Islet of Langerhans (tissue), 1 donor: Measurements from ENCODE around the gene RPLP1.
A peak's percentile ranks its signal among the peaks of the same experiment; 100 is the strongest.

ENCODE experiments used
- FAIRE-seq: peaks from one replicate; lab custom pipeline; 2011; peaks lifted over from hg19 to GRCh38; lab: Jason Lieb, UNC

Gene RPLP1

DNA sequence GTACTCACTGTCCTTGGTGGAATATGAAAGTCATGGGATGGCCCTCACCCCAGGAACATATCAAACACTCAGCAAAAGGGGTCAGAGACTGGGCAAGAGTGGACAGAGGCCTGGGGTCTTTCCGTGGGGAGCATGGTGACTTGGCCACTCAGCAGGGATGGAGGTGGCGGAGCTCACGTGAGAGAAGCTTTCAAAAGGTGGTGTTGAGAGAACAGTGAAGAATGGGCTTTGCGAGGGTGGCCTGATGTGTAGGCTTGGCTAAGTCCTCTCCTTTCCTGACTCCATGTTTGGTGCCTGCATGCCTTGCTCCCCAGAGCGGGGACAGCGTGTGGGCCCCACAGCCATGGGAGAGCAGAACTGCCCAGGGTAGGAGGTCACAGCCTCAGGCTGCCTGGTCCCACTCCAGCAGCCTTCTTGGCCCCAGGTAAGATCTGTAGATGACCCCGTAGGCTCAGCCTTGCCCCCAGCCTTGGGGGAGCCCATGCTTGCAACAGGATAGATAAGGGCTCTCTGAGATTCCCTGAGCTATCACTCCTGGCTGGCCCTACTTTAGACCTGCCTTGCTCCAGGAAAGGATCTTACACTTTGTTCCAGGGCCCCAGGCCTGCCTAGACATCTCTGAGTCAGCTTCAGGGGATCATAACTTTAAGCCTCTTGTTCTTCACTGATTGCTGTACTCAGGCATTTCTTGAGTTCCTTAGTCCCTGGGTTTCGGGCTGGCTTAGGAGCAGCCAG is 17.0 kb downstream of the RPLP1 start:
- FAIRE-seq = no peak

DNA sequence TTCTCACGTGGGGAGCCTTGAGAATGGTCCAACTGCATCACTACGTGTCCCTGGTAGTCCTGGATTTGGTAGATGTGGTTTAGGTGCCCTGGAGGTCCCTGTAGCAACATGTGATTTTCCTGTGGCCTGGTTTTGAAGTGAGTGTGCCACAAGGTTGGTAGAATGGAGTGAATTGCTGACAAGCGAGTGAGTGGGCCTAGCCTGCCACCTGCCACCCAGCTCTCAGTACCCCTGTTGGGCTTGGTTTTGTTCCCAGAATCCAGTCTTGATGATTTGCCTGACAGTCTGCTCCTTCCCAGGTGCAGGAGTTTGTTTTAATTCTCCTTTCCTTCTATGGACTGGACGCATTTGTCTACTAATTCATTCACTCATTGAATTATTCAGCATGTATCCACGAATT is 19.4 kb downstream of the RPLP1 start:
- FAIRE-seq = no peak

GRCh38 chr15:69472562-69472961 is 19.9 kb downstream of the RPLP1 start:
- FAIRE-seq = no peak

GRCh38 chr15:69474291-69474690 is 21.7 kb downstream of the RPLP1 start:
- no peak for FAIRE-seq

- FAIRE-seq = no peak
Observed at GRCh38 chr15:69474846-69475455, 22.3 kb downstream of the RPLP1 start.

DNA sequence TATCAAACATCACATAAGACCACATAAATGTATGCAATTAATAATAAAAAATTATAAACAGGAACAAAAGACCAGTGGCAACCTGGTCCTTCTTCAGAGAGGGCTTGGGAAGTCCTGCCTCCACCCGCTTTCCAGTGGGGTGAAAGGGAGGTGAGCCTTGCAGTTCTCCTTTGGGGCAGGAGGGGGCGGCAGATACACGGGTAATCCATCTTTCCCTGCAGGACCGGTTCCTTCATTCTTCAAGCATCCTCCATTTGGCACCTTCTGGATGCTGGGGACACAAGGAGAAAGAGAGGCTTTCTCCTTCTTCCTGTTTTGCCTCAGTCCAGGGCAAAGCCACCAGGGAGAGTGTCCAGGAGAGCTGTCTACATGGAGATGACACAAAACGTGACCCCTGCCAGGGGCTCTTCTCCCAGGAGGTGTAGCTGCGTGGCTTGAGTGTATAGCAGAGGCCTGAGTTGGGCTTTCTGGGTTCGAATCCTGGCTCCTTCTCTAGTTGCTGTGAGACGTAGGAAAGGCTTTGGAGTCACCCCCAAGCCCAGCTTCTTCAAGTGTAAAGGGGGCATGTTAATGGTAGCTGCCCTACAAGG is 23.2 kb downstream of the RPLP1 start:
- FAIRE-seq = no peak

GRCh38 chr15:69476704-69477473 is 24.3 kb downstream of the RPLP1 start:
- FAIRE-seq = no peak

- FAIRE-seq = no peak
Observed at GRCh38 chr15:69478259-69478781, 25.7 kb downstream of the RPLP1 start.

DNA sequence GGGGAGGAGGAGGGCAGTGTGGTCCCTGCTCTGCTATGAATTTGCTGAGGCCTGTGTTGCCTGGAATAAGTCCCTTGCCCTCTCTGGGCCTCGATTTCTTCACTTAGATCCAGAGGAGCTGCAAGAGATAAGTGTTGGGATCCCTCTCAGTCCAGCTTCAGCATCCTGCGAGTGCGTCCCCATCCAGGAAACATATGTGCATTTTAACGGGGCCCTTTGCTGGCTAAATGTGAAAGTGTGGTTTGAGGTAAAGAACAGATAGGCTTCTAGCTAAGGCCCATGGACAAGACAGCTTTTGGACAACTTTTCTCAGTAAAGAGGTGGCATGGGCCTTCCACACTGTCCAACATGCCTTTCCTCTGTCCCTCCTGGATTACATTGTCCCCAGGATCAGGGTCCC is 26.5 kb downstream of the RPLP1 start:
- no peak for FAIRE-seq

- FAIRE-seq = no peak
Observed at GRCh38 chr15:69479971-69480370, 27.4 kb downstream of the RPLP1 start.

GRCh38 chr15:69480932-69481331 is 28.3 kb downstream of the RPLP1 start:
- no peak for FAIRE-seq

DNA sequence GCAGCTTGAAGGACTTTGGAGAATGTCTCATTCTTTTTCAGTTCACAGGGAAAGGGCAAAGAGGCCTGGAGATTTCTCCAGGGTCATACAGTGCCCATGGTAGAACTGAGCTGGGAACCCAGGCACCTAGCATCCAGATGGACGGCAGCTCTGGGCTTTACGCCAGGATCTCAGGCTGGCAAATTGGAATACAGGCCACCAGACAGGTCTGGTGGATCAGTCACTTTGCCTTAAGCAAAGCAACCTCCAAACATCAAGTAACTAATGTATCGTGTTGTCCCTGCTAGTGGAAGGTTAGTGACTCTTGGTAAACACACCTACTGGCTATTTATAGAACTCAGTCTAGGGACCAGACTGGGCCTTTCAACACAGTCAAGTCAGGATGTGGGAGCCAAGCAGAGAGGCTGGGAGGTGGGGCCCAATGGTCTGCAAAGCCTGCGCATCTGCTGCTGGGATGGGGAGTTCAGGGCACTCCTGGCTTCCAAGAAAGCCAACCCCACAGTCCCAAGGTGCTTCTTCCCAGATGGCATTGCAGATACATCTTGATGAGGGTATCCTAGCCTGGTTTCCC is 30.2 kb downstream of the RPLP1 start:
- FAIRE-seq = peak; percentile 55

- FAIRE-seq = no peak
Observed at GRCh38 chr15:69484837-69485236, 32.2 kb downstream of the RPLP1 start.

DNA sequence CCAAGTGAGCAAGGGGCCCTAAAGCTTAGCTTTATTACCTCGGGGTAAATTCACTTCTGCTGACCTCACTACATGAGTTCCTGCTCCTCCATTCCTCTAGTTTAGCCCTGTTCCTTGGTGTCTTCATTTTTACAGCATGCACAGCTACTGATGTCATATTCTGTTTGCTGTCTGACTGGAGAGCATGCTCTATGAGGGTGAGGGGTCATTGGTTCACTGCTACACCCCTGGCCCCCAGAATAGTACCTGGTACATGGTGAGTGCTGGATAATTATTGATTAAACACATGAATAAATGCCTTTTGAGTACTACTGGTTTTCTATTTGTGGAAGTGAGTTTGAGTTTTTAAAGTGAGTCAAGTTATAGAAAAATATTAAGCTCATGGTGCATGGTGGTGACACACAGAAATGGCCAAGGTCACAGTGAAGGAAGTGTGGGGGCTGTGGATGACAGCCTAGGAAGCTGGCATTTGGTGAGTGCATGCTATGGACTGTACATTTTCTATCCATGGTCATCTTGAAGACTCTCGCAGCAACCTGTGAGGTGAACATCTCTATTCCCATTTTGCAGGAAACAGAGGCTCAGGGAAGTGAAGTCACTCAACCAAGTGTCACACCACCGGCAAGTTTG is 34.0 kb downstream of the RPLP1 start:
- FAIRE-seq = no peak

GRCh38 chr15:69489073-69489571 is 36.5 kb downstream of the RPLP1 start:
- no peak for FAIRE-seq

- FAIRE-seq = no peak
Observed at GRCh38 chr15:69490356-69491037, 37.9 kb downstream of the RPLP1 start.

- FAIRE-seq = no peak
Observed at GRCh38 chr15:69491038-69491505, 38.5 kb downstream of the RPLP1 start.

DNA sequence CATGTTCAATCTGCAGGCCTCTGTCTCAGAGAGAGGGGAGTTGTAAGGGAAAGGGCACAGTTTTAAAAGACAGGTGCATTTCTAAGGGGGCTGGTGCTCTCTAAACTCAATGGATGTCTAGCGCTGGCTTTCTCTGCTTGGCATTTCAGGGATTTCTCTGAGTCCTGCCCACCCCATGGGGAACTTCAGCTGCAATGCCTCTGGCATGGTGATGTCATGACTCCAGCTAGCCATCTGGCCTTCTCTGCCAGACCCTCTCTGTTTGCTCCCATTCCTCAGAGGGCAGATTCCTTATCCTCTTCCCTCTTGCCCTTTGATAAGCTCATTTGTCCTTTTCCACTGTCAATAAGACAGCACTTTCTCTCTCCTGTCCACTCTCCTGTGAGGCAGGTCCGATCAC is 40.8 kb downstream of the RPLP1 start:
- FAIRE-seq = no peak

GRCh38 chr15:69496001-69496400 is 43.4 kb downstream of the RPLP1 start:
- FAIRE-seq = no peak

DNA sequence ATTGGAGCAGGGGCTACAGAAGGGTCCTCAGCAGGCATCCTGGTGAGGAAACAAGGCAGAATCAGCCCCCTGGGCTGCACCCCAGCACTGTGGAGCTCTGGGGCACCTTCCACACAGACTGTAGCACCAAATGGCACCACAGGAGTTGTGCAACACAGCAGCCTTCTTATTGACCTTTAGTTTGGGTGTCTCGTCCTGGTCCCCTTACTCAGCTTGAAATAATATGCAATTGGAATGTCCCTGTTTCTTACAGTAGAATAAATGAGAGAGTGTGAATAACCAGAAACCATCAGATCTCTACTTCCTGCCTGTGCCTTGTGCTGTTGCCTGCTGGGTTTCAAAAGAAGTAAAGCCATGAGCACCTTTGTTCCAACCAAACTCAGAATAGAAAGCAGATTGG is 44.5 kb downstream of the RPLP1 start:
- FAIRE-seq = no peak

DNA sequence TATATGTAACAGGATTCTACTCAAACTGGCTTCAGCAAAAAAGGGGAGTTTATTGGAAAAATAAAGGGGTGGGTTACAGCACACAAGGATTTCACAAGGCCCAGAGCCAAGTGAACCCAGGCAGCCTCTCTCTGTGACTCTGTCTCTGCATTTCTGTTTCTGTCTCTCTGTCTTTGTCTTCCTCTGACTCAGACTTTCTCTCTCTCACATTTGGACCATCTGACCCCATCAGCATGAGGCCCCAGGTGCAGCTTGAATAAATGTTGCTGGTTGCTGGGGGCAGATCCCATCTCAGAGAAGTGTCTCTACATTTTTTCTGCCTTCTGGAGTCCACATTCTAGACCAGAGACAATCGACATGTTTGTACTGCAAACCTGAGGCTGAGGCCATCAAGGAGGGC is 45.0 kb downstream of the RPLP1 start:
- no peak for FAIRE-seq
